CD4-positive, alpha-beta T cell treated with Interleukin-4 for 1 hour (primary cell): ENCODE data around the gene ARHGAP6.

Experiments
- DNase-seq, 2 donors: peaks; one replicate each; pipeline ENCODE4 v3.0.0-alpha.2; 2020 to 2022

Gene ARHGAP6

DNA sequence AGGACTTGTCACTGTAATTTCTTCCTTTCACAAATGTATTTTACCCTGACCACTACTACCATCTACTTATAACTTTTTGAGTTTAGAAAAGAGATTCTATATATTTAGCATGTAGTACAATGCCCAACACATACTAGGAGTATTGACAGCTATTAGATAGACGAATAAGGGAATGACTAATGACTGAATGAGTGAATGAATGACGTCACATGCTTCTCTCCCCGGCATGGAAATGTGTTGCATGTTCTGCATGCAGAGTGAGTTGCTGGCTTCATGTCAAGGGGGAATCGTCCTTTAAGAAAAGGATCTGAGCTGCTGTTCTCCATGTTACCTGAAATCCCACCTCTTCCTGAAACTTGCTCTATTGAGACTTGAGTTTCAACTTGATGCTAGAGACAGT is 459.9 kb downstream of the ARHGAP6 start:
- no peak for DNase-seq

DNA sequence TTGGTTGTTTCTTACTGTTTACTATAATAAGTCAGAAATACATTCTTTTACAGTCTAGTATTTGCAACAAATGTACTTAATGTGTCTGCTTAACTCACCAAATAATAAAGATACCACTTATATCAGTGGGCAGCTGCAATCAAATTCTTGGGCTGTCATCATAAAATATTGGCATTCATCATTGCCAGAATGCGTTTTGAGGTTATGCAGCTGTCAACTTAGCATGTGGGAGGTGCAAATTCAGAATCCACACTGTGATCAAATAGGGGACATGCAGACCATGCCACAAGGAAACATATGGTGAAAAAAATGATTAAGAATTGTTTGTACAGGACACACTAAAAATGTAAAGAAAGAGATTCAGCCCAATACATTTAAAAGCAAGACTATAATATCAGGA is 468.0 kb downstream of the ARHGAP6 start:
- DNase-seq, result no peak

DNA sequence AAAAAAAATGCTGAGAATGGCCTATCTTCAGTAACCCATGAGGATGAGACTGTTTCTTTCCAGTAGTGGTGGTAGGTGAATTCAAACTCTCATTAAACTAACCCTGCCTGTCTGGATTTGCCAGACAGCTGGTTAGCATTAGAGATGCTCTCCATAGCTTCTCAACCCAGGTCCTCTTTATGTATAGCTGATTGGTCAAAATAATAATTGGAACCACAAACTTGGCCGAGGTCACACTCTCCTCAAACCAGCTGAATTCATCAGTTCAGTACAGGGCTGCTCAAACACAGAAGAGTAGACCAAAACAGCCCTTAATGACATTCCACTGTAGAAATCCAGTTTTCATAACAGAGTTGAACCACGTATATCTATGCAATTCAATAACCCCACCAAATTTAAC is 469.2 kb downstream of the ARHGAP6 start:
- no peak for DNase-seq

- no peak for DNase-seq
These were observed 472.7 kb downstream of the ARHGAP6 start for GRCh38 chrX:11193035-11193469.

- DNase-seq, result no peak
These were observed 474.8 kb downstream of the ARHGAP6 start for GRCh38 chrX:11190745-11191510.

- no peak for DNase-seq
These were observed 476.6 kb downstream of the ARHGAP6 start for GRCh38 chrX:11189097-11189496.

DNA sequence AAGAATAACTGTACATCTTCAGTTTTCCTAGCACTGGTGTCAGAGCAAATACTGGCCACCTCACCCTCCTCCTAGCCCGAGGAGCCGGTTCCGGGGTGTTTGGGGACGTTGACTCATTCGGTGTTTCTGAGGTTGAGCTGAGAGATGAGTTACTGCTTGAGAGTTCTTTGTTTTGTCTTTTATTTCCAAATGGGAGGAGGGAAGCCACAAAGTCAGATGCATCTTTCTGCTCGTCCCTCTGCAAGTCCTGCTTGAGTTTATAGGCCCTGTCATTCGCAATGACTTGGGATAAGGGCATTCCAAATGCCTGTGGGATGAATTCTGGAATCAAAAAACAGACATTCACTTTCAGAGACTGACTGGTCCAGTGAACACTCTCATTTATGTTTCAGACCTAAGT is 477.1 kb downstream of the ARHGAP6 start:
- no peak for DNase-seq

DNA sequence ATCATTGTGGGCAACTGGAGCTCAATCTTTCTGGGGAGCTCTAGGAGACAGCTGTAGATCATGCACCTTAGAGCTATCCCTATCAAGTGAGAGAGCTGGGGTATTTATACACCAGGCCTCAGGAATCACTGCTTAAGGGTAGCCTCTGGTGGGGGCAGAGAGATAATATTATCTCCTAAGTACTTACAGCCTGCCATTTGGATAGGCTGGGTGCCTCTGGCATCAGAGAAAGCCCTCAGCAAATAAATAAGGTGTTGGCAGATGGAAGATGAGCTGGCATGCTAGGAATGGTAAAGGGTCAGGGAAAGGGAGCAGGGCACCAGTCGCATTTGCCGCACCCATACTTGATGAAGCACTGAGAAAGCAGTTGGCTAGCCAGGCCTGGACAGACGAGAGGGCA is 478.7 kb downstream of the ARHGAP6 start:
- DNase-seq, result no peak

DNA sequence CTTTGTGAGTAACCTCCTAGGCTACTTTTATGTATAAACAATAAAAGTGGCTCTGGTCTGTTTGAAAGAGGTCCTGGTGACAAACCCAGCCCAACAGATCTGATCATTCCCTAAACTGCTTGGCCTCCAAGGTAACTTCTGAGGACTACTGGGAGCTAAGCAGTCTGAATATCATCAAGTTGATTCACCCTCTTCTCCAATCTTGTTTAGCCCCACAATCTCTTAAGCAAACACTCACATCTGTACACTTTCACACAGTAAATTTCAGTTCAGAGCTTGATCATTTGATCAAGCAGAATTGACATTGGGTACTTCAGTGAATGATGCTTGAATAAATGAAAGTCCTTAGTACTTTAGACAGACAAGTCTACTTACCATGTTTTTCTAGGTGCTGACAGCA is 479.9 kb downstream of the ARHGAP6 start:
- no peak for DNase-seq

- DNase-seq, result no peak
These were observed 485.1 kb downstream of the ARHGAP6 start for GRCh38 chrX:11180571-11180970.

- no peak for DNase-seq
These were observed 493.3 kb downstream of the ARHGAP6 start for GRCh38 chrX:11172415-11172814.

GRCh38 chrX:11171956-11172355 is 493.8 kb downstream of the ARHGAP6 start:
- no peak for DNase-seq

- no peak for DNase-seq
These were observed 501.3 kb downstream of the ARHGAP6 start for GRCh38 chrX:11164433-11164832.

DNA sequence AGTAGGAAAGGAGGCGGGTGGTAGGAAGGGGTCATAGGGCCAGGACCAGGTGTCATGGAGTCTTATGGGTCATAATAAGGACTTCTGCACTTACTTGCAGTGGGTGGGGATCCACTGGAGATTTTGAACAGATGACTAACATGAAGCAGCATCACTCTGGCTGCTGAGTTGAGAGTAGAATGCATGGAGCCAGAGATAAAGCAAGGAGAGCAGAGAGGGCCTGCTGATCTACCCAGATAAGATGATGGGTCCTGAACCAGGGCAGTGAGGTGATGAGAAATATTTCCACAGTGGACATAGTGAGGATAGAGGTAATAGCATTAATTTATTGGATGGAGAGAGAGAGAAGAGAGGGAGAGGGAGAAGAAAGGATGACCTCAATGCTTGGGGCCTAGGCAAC is 506.6 kb downstream of the ARHGAP6 start:
- DNase-seq, result no peak

GRCh38 chrX:11151799-11152559 is 513.7 kb downstream of the ARHGAP6 start:
- no peak for DNase-seq

GRCh38 chrX:11148401-11148800 is 517.3 kb downstream of the ARHGAP6 start:
- DNase-seq, result no peak

DNA sequence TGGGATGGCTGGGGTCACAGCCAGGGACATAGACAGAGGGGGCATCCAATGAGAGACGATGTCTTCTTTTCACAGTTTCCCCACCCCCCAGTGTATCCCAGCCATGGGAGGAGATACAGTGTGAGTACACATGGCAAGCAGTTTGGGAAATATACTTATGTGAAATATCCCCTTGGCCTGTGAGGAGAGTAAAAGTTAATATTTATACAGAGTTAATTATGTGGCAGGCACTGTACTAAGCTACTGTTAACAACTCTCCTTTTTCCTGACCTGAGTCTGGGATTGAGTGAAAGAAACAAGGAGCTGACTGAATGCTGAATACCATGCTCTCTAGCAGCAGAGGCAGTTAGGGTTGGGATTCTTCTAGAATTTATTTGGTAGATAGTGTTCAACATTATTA is 519.3 kb downstream of the ARHGAP6 start:
- no peak for DNase-seq

- peak; percentile 52 to 65 for DNase-seq
These were observed 521.6 kb downstream of the ARHGAP6 start for GRCh38 chrX:11143931-11144678.

GRCh38 chrX:11138498-11139390 is 527.0 kb downstream of the ARHGAP6 start:
- DNase-seq, result no peak

- DNase-seq, result peak in 1 of 2 donors; percentile 29
These were observed 528.1 kb downstream of the ARHGAP6 start for GRCh38 chrX:11137543-11138139.

DNA sequence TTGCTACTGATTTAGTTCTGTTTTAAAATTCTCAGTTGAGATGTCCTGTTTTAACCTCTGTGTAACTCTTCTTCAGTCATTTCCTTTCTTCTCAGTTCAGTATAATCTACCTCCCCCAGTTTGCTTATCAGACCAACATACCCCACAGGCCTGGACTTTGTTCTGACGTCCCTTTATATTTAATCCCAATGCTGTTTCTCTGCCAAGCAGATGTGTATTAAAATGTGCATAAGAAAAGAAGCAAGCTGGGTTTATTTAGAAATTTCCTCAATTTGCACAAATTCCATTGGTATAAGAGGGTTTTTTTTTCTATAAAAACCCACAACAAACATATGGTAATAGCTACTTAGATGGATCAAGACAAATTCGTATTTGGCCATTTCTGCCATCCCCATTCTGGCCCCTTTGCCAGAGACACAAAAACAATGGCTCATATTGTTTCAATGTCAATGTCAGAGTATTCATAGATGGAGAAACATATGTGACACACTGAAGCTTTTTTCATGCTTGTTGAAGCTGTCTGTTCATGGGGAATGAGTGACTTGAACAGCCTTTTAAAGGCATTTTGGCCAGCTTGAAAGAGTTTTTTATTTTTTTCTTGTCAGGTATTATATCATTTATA is 530.0 kb downstream of the ARHGAP6 start:
- DNase-seq, result no peak

- DNase-seq, result no peak
These were observed 534.6 kb downstream of the ARHGAP6 start for GRCh38 chrX:11131146-11131545.
